ENCODE data around the gene CSRP3.

- peak; percentile 27 for TF ChIP-seq POLR2A (IDR thresholded peaks at IDR 0.05; ENCODE audit: extremely low read depth, insufficient read length)
- no peak for TF ChIP-seq CTCF (IDR thresholded peaks at IDR 0.05; ENCODE audit: low read depth, low read length)
- no peak for TF ChIP-seq MAX (IDR thresholded peaks at IDR 0.05; ENCODE audit: low read depth, low read length)
These were observed 39.7 kb upstream of the CSRP3 start for GRCh38 chr11:19241260-19242178.
